Stimulated activated CD4-positive, alpha-beta T cell treated with anti-CD3 and anti-CD28 coated beads, Interleukin-2, amount 100 ng/mL, for 24 hours (primary cell): ENCODE data around the gene ARHGEF17.

Experiments
- DNase-seq, 2 donors: peaks; one replicate each; pipeline ENCODE4 v3.0.0-alpha.2; 2020

The ARHGEF17 gene

DNA sequence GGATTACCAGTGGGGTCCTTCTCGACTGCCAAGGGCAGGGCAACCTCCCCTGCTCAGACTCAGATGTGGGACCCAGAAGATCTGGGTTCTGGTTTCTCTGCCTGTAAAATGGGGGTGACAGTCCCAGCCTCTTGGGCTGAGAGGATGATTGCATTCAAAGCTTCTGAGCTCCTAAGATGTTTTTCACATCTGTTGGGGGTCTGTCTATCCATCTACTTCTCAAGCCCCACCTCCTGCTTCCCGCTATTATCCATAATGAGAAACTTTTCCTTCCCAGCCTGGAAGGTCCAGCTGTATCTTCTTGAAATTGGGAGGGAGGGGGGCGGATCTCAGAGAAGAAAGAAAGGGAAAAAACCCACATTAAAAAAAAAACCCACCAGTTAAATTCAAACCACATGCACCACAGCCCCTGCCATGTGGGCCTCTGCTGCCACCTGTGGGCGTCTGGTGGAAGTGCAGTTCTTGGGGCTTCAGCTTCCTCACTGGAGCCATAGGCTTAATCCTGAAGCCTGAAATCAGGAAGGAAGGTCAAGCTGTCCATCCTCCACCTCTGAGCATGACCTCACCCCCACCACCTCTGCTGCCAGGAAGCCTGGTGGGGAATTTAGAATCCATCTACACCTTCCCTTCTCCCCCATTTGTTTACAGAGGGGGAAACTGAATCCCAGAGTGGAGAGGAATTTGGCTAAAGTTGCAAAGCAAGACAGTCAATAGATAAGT is 27.3 kb downstream of the ARHGEF17 start:
- DNase-seq: peak; percentile 85 to 87

DNA sequence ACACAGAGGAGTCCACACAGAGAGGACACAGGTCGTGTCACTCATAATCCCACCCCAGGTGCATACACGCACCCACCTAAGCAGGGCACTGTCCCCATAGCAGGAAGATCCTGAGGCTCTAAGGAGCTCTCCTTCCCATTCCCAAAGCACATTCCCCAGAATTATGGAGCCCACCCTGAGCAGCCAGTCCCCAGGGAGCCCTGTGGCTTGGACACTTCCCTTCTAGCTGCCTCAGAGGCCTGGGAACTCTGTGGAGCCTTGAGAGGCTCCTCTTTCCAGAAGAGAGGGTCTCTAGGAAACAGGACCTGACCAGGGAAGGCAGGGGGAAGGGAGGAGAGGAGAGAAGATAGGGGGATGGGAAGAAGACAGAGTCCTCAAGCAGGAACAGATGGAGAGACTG is 29.8 kb downstream of the ARHGEF17 start:
- DNase-seq: no peak

GRCh38 chr11:73338279-73338678 is 30.2 kb downstream of the ARHGEF17 start:
- DNase-seq: no peak

GRCh38 chr11:73340164-73340563 is 32.1 kb downstream of the ARHGEF17 start:
- no peak for DNase-seq

- no peak for DNase-seq
These were observed 34.6 kb downstream of the ARHGEF17 start for GRCh38 chr11:73342633-73343032.

- DNase-seq: no peak
These were observed 35.2 kb downstream of the ARHGEF17 start for GRCh38 chr11:73343076-73343873.

GRCh38 chr11:73344191-73344607 is 36.1 kb downstream of the ARHGEF17 start:
- DNase-seq: no peak

GRCh38 chr11:73345481-73346160 is 37.5 kb downstream of the ARHGEF17 start:
- DNase-seq: no peak

GRCh38 chr11:73346186-73346935 is 38.3 kb downstream of the ARHGEF17 start:
- DNase-seq: no peak

DNA sequence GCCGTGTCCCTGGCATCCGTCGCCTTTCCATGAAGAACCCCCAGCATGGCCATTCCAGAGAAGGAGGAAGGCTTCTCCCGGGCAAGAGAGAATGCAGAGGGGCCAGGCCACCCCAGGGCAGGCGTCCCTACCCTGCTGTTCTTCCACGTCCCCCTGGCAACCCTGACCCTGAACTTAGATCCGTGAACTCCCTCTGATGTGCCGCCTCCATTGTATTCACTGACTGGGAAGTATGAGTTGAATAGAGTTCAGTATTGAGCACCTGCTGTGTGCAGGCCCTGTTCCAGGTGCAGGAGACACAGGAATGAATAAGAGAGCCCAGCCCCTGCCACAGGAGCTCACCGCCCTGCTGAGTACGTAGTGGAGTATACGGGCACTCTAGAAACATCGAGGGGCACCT is 39.0 kb downstream of the ARHGEF17 start:
- DNase-seq: no peak

GRCh38 chr11:73348838-73349237 is 40.8 kb downstream of the ARHGEF17 start:
- DNase-seq: no peak

DNA sequence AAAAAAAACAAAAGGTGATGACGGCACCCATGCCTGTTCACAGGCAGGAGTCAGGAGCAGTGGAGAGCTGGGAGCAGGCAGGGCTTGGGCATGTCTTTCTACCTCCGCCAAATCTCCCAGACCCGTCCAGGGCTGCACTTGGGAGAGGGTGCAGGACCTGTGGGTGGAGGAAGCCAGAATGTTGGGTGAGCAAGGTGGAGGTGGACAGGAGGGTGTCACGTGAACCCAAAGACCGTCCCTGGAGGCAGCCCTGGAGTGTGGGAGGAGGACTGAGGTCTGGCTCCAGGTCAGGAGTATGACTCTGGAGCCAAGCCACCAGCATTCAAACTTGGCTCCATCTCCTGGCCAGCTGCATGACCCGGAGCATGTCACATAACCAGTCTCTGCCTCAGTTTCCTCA is 41.6 kb downstream of the ARHGEF17 start:
- no peak for DNase-seq

- peak; percentile 49 to 64 for DNase-seq
These were observed 43.0 kb downstream of the ARHGEF17 start for GRCh38 chr11:73350908-73351636.

DNA sequence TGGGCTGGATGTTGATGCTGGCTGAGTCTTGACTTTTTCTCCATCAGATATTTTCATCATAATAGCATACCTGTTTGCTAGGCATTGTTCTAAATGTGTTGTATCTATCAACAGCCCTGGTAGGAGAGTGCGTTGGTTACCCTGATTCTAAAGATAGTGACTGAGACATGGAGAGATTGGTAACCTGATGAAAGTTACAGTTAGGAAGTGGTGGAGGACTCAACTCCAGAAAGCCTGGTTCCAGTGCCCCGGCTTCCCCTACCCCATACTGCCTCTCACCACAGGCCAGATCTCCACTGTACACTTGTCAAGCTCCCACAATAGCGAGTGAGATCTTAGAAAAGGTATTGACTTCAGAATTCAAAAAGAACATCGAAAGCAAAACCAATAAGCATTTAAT is 45.3 kb downstream of the ARHGEF17 start:
- no peak for DNase-seq

GRCh38 chr11:73355109-73355508 is 47.0 kb downstream of the ARHGEF17 start:
- DNase-seq: no peak

DNA sequence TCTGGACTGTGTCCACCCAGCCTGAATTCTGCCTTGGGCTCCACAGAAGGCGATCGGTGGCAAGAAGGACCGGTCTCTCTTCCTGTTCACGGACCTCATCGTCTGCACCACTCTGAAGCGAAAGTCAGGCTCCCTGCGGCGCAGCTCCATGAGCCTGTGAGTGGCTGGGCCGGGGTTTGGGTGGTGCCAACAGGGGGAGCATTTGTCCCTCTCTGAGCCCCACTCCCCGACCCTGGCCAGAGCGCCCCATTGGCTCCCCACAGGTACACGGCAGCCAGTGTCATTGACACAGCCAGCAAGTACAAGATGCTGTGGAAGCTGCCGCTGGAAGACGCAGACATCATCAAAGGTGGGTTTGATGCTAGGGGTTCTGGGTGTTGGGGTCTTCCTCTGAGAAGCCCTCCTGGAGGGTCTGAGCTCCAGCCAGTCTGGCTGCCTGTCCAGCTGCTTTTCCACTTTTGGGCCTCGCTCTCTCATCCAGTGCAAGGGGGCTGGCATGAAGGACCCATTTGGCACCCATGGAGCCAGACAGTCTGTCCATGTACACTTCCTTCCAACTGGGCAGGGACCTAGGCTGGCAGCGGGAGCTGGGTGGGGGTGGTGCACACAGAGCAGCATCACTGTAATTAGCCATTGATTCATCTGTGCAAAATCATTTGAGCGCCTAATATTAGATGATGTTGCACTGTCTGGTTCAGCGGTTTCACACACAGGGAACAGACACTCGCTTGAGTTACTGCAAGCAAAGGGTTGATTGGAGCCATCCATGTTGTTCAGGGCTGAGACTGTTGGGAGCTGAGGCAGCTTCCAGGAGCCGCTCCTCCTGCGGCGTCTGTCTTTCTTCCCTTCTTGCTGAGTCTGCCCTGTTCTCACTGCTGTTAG is 49.1 kb downstream of the ARHGEF17 start:
- no peak for DNase-seq

- DNase-seq: no peak
These were observed 50.0 kb downstream of the ARHGEF17 start for GRCh38 chr11:73358071-73358470.

GRCh38 chr11:73359341-73359740 is 51.3 kb downstream of the ARHGEF17 start:
- no peak for DNase-seq

DNA sequence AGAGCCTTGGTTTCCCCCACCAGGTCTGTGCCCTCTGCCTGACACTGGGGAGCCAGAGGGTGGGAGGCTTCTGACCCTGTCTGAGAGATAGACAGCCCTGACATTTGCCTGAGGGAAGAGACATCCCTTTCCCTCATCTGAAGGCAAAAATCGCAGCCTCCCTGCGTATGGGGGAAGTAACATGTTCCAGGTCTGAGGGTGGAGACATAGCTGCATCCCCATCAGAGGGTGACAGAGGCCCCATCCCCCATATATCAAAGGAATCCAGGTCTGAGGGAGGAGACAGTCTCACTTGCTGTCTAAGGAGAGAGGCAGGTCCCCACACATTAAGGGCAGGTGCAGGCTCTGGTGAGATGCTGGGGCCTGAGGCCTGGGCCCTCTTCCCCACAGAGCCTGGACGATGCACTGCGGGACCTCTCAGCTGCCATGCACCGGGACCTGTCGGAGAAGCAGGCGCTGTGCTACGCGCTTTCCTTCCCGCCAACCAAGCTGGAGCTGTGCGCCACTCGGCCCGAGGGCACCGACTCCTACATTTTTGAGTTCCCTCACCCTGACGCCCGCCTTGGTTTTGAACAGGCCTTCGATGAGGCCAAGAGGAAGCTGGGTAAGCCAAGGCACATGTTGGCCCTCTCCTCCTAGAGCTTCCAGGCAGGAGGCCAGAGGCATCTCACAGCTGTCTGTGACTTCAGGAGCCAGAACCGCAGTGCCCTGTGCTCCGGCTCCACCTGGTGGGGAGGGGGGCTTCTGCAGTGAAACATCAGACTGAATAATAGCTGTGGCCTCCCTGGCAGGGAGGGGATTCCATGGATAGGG is 52.1 kb downstream of the ARHGEF17 start:
- DNase-seq: peak; percentile 44 to 45

GRCh38 chr11:73360743-73361369 is 52.8 kb downstream of the ARHGEF17 start:
- DNase-seq: no peak
